Esophagus muscularis mucosa (tissue), 4 donors: ENCODE results near the gene GRIN3A.

ENCODE experiments used
- EP300 ChIP-seq: sonication (generic); formaldehyde crosslinking; IDR thresholded peaks from one replicate; pipeline ENCODE4 v1.6.1; 2017; ENCODE audit warnings: antibody characterized with exemption
- POLR2A ChIP-seq: fragments of 450-650 bp; IDR thresholded peaks from one replicate; pipeline ENCODE4 v1.6.1; 2017; ENCODE audit warnings: antibody characterized with exemption, moderate library complexity, mild to moderate bottlenecking, low read depth
- TF ChIP-seq, protein P1 (sequence below), 3 experiments: fragments of 200-600 bp in 2 of 3; fragments of 450-650 bp in 1 of 3; sonication (generic) in 2 of 3; IDR thresholded peaks; one replicate each; pipeline ENCODE4 v1.5.1; 2017 to 2019; ENCODE audit warnings: antibody characterized with exemption in 3 of 3, mild to moderate bottlenecking in 2 of 3, moderate library complexity in 1 of 3

DNA sequence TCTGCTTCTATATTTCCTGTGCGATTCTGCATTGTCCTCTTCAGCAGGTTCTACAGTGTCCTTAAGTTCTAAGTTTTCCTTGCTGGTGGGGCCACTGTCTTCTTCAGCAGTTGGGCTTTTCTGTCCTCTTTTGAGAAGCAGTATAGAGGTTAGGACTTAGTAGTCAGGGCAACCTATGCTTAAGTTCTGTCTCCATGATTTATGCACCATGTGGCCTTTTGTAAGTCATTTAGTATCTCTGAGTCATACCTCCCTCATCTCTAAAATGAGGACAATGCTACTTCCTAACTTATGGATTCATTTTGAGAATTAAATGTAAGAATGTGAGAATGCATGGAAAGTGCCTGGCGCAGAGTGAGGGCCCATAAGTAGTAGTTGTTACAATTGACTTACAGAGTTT is 46.8 kb downstream of the GRIN3A start:
- TF ChIP-seq, protein P1, sequence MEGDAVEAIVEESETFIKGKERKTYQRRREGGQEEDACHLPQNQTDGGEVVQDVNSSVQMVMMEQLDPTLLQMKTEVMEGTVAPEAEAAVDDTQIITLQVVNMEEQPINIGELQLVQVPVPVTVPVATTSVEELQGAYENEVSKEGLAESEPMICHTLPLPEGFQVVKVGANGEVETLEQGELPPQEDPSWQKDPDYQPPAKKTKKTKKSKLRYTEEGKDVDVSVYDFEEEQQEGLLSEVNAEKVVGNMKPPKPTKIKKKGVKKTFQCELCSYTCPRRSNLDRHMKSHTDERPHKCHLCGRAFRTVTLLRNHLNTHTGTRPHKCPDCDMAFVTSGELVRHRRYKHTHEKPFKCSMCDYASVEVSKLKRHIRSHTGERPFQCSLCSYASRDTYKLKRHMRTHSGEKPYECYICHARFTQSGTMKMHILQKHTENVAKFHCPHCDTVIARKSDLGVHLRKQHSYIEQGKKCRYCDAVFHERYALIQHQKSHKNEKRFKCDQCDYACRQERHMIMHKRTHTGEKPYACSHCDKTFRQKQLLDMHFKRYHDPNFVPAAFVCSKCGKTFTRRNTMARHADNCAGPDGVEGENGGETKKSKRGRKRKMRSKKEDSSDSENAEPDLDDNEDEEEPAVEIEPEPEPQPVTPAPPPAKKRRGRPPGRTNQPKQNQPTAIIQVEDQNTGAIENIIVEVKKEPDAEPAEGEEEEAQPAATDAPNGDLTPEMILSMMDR (IDR thresholded peaks at IDR 0.05), result no peak
- no peak for TF ChIP-seq EP300
- TF ChIP-seq POLR2A, result no peak
